Glomerular visceral epithelial cell (primary cell): ENCODE data around the gene CD164L2.
A peak's percentile ranks its signal among the peaks of the same experiment; 100 is the strongest.
"Not testable (repeated sequence)": the region's sequence is repeated elsewhere in the genome, so short reads cannot be mapped to it uniquely, and the experiment has no call there.

Experiments
- DNase-seq: peaks from one replicate; pipeline ENCODE4 v3.0.0-alpha.2; 2016; ENCODE audit errors: extremely low spot score

Gene CD164L2

GRCh38 chr1:27383039-27383605 lies at the start of gene CD164L2:
Gene CD164L2 (minus strand): TSS chr1:27383333. CDS start chr1:27383239, 94 bp downstream.
- no peak for DNase-seq

DNA sequence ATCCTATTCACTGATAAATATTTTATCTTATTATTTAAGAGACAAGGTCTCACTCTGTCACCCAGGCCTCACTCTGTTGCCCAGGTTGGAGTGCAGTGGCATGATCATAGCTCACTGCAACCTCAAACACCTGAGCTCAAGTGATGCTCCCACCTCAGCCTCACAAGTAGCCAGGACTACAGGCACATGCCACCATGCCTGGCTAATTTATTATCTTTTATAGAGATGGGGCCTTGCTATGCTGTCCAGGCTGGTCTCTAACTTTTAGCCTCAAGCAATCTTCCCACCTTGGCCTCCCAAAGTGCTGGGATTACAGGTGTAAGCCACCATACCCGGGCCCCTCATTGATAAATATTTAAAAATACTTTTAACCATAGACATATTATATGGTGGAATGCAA lies 49.6 kb upstream of the CD164L2 start:
- not testable (repeated sequence) for DNase-seq

DNA sequence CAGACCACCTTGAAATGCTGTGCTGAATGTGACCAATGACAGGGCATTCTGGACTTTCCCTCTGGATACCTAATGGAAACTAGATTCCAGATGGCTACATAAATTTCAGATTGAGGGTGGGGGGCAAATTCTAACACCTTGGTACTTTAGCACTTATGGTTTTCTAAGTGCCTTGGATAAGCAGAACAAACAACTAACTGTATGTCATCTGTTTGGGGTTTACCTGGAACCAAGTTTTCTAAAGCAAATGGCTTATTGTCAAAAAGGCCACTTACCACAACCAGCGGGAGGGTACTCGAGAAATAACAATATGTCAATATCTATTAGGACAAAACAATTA lies 48.4 kb upstream of the CD164L2 start:
- DNase-seq: no peak

- no peak for DNase-seq
These were observed 47.9 kb upstream of the CD164L2 start for GRCh38 chr1:27430903-27431600.

- no peak for DNase-seq
These were observed 45.9 kb upstream of the CD164L2 start for GRCh38 chr1:27429029-27429425.

DNA sequence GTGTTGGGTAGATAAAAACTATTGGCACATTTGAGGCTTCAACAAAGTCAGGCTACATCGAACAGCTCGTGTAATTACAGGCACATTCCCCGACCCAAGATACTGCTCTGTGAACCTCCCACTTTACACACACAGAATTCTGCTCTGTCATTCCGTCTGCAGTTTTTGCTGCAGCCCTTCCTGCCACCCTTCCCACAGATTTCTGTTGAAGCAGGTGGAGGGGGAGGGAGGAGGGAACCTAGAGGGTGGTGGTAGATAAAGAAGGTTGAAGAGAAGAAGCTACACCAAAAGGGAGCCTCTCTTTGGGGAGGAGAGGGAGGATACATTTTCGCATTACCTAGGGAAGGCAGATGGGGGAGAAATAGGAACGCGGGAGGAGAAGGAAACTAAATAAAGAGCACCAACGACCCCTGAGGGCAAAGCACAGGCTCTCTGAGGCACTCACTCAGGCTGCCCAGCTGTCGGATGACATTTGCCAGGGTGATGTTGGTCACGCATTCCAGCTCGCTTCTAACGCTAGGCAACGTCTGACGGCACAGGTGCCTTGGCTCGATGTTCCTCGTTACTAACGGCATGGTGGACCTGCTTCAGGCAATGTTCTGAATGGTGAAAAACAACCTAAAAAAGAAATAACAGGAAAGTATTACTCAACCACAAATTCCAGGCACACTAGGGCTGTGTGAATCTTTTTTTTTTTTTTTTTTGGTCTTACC lies 45.3 kb upstream of the CD164L2 start:
- no peak for DNase-seq

- no peak for DNase-seq
These were observed 44.7 kb upstream of the CD164L2 start for GRCh38 chr1:27427816-27428315.

- DNase-seq: no peak
These were observed 44.2 kb upstream of the CD164L2 start for GRCh38 chr1:27427329-27427728.

DNA sequence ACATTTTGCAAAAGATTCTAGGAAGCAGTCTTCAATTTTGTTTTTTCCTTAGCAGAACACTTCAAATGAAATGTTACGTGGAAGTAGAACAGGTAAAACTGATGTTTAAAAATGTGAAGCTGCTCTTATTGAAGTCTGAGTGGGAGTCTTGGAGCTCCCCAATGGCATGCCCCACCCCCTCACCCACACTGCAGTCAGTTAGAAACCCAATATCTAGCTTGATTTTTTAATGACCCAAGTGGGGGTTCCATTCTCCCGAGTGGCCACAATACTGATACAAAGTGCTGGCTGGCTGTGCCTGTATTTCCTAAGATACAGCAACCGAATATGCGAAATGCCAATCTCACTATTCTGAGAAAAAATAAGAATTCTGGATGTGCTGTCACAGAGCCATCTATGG lies 40.6 kb upstream of the CD164L2 start:
- DNase-seq: no peak

DNA sequence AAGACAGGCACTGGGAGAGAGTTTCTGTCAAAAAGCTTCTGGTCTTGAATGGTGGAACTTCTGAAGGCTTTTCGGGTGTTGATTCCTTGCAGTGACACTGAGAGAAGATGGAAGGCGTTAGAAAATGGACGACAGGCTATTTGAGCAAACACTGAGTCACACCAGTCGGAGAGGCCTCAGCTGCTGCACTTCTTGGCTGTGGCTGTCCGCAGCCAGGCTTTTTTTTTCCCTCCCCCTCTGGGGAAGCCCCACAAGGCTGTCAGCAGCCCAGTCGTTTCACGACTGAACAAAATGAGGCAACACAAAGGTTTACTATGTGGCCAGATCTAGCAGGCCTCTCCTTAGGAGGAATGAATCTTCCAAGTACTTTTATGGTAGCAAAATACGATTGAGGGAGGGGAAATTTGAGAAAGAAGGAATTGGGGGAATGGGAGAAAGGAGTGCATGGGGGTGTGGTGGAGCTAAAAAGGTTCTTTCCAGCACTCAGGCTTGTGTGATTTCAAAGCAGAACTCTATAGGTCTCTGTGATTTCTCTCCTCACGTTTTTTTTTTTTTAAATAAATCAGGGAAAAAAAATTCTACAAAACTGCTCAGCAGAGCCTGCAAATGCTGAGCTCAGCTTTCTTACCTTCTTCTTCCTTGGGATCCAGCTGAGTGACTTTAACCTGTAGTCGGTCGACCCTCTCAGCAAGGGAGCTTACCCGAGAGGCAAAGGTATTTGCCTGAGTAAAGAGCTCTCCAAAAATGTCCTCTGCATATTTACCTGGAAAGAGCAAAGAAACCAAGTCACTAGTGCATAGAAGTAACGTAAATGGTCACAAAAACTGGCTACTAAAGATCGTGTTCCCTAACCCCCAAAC lies 35.4 kb upstream of the CD164L2 start:
- DNase-seq: peak; percentile 90

DNA sequence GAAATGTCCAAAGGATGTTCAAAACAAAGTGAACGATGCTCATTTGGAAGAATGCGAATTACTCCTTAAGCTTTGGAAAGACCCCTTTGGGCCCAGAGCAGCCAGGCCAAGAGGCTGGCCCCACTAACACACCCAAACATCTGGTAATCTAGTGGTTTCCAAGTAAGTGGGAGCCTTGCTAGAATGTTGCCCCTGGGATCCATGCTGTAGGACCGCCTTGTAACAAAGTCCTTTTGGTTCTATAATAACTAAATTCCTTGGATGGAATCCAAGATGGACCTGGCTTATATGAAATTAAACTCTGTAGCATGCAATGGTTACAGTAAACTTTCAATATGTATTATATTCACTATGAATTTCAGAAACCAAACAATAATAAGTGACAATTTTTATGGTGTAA lies 34.6 kb upstream of the CD164L2 start:
- DNase-seq: no peak

GRCh38 chr1:27416387-27417111 lies 33.4 kb upstream of the CD164L2 start:
- DNase-seq: peak; percentile 52

DNA sequence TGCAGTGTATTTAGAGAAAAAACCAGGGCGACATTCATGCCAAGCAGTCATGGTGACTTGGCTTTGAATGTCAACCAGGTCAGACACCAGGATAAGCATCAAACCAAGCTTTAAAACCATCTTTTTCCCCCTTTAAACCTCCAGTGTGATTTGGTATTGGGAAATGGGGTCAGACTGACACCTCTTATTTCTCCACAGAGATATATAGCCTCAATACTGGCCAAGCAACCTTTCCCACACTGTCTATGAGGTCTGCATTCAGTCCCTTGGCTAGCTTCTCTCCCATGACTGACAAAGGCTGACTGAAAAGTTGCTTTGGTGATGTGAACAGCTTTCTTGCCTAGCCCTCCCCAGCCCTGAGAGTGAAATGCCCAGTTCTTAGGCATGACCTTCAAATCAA lies 31.0 kb upstream of the CD164L2 start:
- no peak for DNase-seq

DNA sequence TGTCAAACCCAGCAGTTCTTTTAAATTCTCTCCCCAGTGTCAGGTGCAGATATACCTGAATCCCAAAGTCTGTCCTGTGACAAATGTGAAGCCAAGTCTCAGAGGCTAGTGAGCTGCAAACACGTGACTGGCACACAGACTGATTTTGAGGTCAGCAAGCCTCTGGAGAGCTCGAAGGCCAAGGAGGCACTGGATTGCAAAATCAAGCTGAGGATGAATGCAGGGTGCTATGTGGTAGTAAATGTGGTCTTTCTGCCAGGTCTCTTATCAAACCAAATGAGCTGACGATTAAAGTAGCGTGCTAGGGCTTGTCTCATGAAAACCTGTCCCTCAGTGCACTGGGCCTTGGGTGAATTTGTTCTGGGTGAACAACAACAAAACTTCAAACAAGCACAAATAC lies 29.9 kb upstream of the CD164L2 start:
- DNase-seq: no peak

DNA sequence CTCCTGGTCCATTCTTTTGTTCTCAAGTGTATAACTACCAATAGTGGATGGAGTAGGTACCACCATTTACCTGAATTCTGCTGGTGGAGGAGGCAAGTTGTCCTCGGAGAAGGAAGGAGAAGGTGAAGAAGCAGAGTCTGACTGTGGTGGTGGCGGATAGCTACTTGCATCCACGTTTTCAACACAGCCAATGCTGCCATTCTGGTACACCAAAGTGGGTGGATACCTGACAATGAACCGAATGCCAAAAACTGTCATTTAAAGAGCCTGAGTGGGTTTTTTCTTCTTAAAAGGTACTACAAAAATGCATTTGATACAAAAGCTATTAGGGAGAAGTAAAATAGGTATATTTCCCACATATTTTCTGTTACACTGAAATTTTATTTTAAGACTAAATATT lies 29.4 kb upstream of the CD164L2 start:
- DNase-seq: no peak

DNA sequence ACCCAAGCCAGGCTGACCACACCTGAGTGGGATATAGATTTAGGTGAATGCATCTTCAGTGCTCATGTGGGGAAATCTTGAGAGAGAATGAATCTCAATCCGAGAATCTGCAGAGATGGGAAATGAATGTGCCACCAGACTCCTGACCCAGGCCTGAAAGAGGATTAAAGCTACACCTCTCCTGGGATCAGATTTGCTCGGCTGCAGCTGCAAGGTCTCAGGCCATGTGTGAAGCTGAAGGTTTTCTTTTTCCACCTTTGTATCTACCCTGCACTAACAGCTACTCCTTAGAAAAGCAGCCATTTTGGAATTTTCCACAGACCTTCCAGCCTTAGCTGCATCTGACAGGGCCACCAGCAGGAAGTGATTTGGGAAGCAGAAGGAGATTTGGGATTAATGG lies 27.6 kb upstream of the CD164L2 start:
- no peak for DNase-seq

DNA sequence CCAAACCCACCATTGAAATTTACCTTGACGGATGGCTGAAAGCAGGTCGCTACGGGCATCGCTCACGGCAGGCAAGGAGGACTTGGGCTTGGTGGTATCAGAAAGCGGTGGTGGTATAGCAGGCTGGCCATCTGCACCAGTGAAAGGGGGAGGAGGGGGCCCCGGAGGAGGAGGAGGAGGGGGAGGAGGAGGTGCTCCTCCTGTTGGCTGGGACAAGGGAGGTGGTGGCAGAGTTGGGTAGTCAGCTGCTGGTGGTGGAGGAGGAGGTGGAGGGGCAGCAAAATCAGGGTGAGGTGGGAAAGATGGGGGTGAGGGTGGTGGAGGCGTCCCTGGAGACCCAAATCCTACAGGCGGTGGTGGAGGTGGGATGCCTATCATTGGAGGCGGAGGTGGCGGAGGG lies 26.5 kb upstream of the CD164L2 start:
- no peak for DNase-seq

- no peak for DNase-seq
These were observed 25.0 kb upstream of the CD164L2 start for GRCh38 chr1:27408151-27408550.

- DNase-seq: not testable (repeated sequence)
These were observed 23.7 kb upstream of the CD164L2 start for GRCh38 chr1:27406791-27407190.

- no peak for DNase-seq
These were observed 23.2 kb upstream of the CD164L2 start for GRCh38 chr1:27406362-27406680.

- not testable (repeated sequence) for DNase-seq
These were observed 22.6 kb upstream of the CD164L2 start for GRCh38 chr1:27405598-27406361.
